ENCODE measurements around the gene FIBCD1.

Gene FIBCD1

GRCh38 chr9:130854835-130855234 lies 84.2 kb downstream of the FIBCD1 start:
- DNase-seq, result no peak

GRCh38 chr9:130854092-130854491 lies 85.0 kb downstream of the FIBCD1 start:
- DNase-seq, result no peak

GRCh38 chr9:130852801-130853200 lies 86.2 kb downstream of the FIBCD1 start:
- DNase-seq, result no peak

Measured in NCI-H2081 treated with DMSO at 0.1 percent for 48 hours (cell line).